HepG2 (cell line): ENCODE results near the gene RB1. TPM values are rescaled to one million over a fixed set of nuclear protein-coding genes. Genes with fewer than 3 reads are reported as not detected.
A peak's percentile ranks its signal among the peaks of the same experiment; 100 is the strongest.

Experiments
- ATAC-seq: fragments of 200-7000 bp; cut with Tn5 transposase; 3 replicates; pipeline ENCODE4 v1.9.1; 2020; ENCODE audit warnings: mild to moderate bottlenecking, moderate library complexity
- BruUV-seq: library from RNA; stranded (reverse); fragments of 400-500 nt; replicated peaks from 2 replicates; lab custom pipeline; 2021; lab: Mats Ljungman, UMichigan
- CTCF ChIA-PET: fragments of 300-600 bp; formaldehyde crosslinking; extraction: SDS; loops from one replicate; lab custom pipeline; 2021; ENCODE audit warnings: low total read pairs, inconsistent platforms, low intra/inter-chr PET ratio; lab: Yijun Ruan, JAX
- POLR2A ChIA-PET: fragments of 350-600 bp; sonication (Branson Sonifier 250); formaldehyde crosslinking; loops from one replicate; lab custom pipeline; 2020; ENCODE audit warnings: antibody characterized with exemption, inconsistent platforms; lab: Yijun Ruan, JAX
- DNase-seq: peaks from one replicate; pipeline ENCODE4 v3.0.0-alpha.2; 2015; ENCODE audit warnings: low spot score
- FAIRE-seq: peaks from 3 replicates; lab custom pipeline; 2011; peaks lifted over from hg19 to GRCh38; lab: Jason Lieb, UNC
- H2AFZ ChIP-seq: one replicate; pipeline ENCODE4 v1.6.1; 2011; ENCODE audit warnings: low read length, inconsistent platforms
- H3K27ac ChIP-seq: fragments of 300-600 bp; 3 replicates; pipeline ENCODE4 v1.8.0; 2011; ENCODE audit warnings: mixed run types, mild to moderate bottlenecking, mixed read lengths, low read length, inconsistent platforms; ENCODE audit not compliant: insufficient read depth; ENCODE audit errors: extremely low read length
- H3K27me3 ChIP-seq, 2 experiments: fragments of 200-600 bp in 1 of 2; 2 replicates in 1 of 2; 3 replicates in 1 of 2; pipeline versions ENCODE4 v1.6.0 to v1.8.0; 2011; ENCODE audit warnings: low read length in 2 of 2, mild to moderate bottlenecking in 2 of 2, moderate library complexity in 2 of 2, inconsistent platforms in 1 of 2; ENCODE audit not compliant: insufficient read depth in 2 of 2, control insufficient read depth in 1 of 2
- H3K36me3 ChIP-seq, 2 experiments: fragments of 200-600 bp in 1 of 2; replicated peaks in 1 of 2; 2 replicates in 1 of 2; 3 replicates in 1 of 2; pipeline versions ENCODE4 v1.5.1 to v1.8.0; 2011; ENCODE audit warnings: low read length in 2 of 2, inconsistent platforms in 1 of 2; ENCODE audit not compliant: insufficient read depth in 2 of 2, control insufficient read depth in 1 of 2
- H3K4me1 ChIP-seq: 2 replicates; pipeline ENCODE4 v1.5.1; 2012; ENCODE audit warnings: low read length, inconsistent platforms; ENCODE audit not compliant: insufficient read depth
- H3K4me2 ChIP-seq: 2 replicates; pipeline ENCODE4 v1.6.0; 2011; ENCODE audit warnings: low read depth, low read length, inconsistent platforms
- H3K4me3 ChIP-seq, 3 experiments: fragments of 200-600 bp in 1 of 3; sonication (generic), shearing (Covaris generic) in 1 of 3; replicated peaks in 1 of 3; 2 replicates each; pipeline ENCODE4 v1.5.1; 2011 to 2016; ENCODE audit warnings: low read length in 3 of 3, inconsistent platforms in 2 of 3, low read depth in 2 of 3, mild to moderate bottlenecking in 2 of 3, control low read depth in 1 of 3, mixed read lengths in 1 of 3; ENCODE audit not compliant: insufficient read depth in 1 of 3
- H3K79me2 ChIP-seq: one replicate; pipeline ENCODE4 v1.6.1; 2011; ENCODE audit warnings: low read length, inconsistent platforms; ENCODE audit not compliant: insufficient read depth
- H3K9ac ChIP-seq: 2 replicates; pipeline ENCODE4 v1.6.0; 2011; ENCODE audit warnings: mild to moderate bottlenecking, low read depth, low read length, inconsistent platforms; ENCODE audit not compliant: insufficient read depth
- H3K9me3 ChIP-seq: 2 replicates; pipeline ENCODE4 v1.5.1; 2012; ENCODE audit warnings: mild to moderate bottlenecking, low read length
- H4K20me1 ChIP-seq: 2 replicates; pipeline ENCODE4 v1.6.0; 2011; ENCODE audit warnings: inconsistent platforms, mild to moderate bottlenecking, low read length, moderate library complexity; ENCODE audit not compliant: insufficient read depth
- AGO1 ChIP-seq: fragments of 200-400 bp; formaldehyde crosslinking; IDR thresholded peaks from 2 replicates; pipeline ENCODE4 v1.6.1; 2017; ENCODE audit warnings: mild to moderate bottlenecking, low read depth, low read length, moderate library complexity; ENCODE audit not compliant: poor library complexity, severe bottlenecking
- AGO2 ChIP-seq: fragments of 200-400 bp; formaldehyde crosslinking; optimal IDR thresholded peaks from 2 replicates; pipeline ENCODE3; 2017; ENCODE audit warnings: mild to moderate bottlenecking, low read depth, low read length, moderate library complexity
- CREM ChIP-seq, 2 experiments: sonication (generic) in 1 of 2; formaldehyde crosslinking in 1 of 2; IDR thresholded peaks; 2 replicates each; pipeline versions ENCODE4 v1.4.0 to v1.6.1; 2016 to 2020; ENCODE audit warnings: antibody characterized with exemption in 1 of 2, mild to moderate bottlenecking in 1 of 2, missing genetic modification reagents in 1 of 2
- ELF3 ChIP-seq: IDR thresholded peaks from 2 replicates; pipeline ENCODE4 v1.6.1; 2016; ENCODE audit warnings: missing genetic modification reagents, missing compliant biosample characterization
- JARID2 ChIP-seq: sonication (generic); formaldehyde crosslinking; IDR thresholded peaks from 2 replicates; pipeline ENCODE4 v1.8.1; 2023; ENCODE audit warnings: missing genetic modification reagents, inconsistent platforms; ENCODE audit not compliant: insufficient replicate concordance
- SOX13 ChIP-seq, 3 experiments: fragments of 450-650 bp in 1 of 3; sonication (generic) in 1 of 3; formaldehyde crosslinking in 1 of 3; IDR thresholded peaks in 2 of 3; conservative IDR thresholded peaks in 1 of 3; 2 replicates each; pipeline versions ENCODE4 v1.5.0 to v1.6.1; 2016 to 2020; ENCODE audit warnings: antibody characterized with exemption in 1 of 3, mild to moderate bottlenecking in 1 of 3, missing compliant biosample characterization in 1 of 3, missing genetic modification reagents in 1 of 3, moderate library complexity in 1 of 3
- SOX5 ChIP-seq: IDR thresholded peaks from 2 replicates; pipeline ENCODE4 v1.6.1; 2016; ENCODE audit warnings: borderline replicate concordance
- ZFP62 ChIP-seq: sonication (generic); formaldehyde crosslinking; IDR thresholded peaks from 2 replicates; pipeline ENCODE4 v1.4.0; 2020; ENCODE audit warnings: missing genetic modification reagents
- WGBS: methylation state at CpG from one replicate; pipeline ENCODE4 v1.1.6; 2017; ENCODE audit warnings: low lambda C conversion rate; 5-methylcytosine and 5-hydroxymethylcytosine counted together
- in situ Hi-C: cut with HindIII; loops from 2 replicates; pipeline ENCODE4 v1.10.0; 2017; ENCODE audit warnings: low pct_unique_long_range_greater_than_20kb; ENCODE audit not compliant: extremely low pct_ligation_motif_present
- intact Hi-C: fragments of 100-400 bp; cut with micrococcal nuclease; formaldehyde crosslinking; loops from one replicate; pipeline ENCODE4 v1.10.0; 2022; ENCODE audit not compliant: unreplicated experiment
- polyA plus RNA-seq, 8 experiments: library from polyadenylated mRNA; depleted of rRNA in 3 of 8; stranded (reverse) in 7 of 8; unstranded in 1 of 8; fragments of >200 nt; fragmentation: Illumina TruSeq in 4 of 8; extraction: Trizol in 4 of 8; gene quantifications; 2 replicates each; pipeline versions ENCODE4 v1.2.1 to v1.2.3, GENCODE V29; 2011 to 2016; ENCODE audit warnings: low read depth in 4 of 8, missing spikeins in 1 of 8, mixed read lengths in 1 of 8; ENCODE audit not compliant: insufficient read depth in 1 of 8
- total RNA-seq, 5 experiments: library from RNA; depleted of rRNA; stranded (reverse); fragments of >200 nt; fragmentation: Illumina TruSeq; extraction: Trizol; gene quantifications; 2 replicates each; pipeline ENCODE4 v1.2.3, GENCODE V29; 2016; ENCODE audit warnings: low read depth in 1 of 5
- TF ChIP-seq, protein P1 (sequence below): IDR thresholded peaks from 2 replicates; pipeline ENCODE4 v1.6.1; 2016
- TF ChIP-seq, protein P2 (sequence below): sonication (generic); formaldehyde crosslinking; IDR thresholded peaks from 2 replicates; pipeline ENCODE4 v1.4.0; 2020; ENCODE audit warnings: missing genetic modification reagents, borderline replicate concordance
- TF ChIP-seq, protein P3 (sequence below): sonication (generic); formaldehyde crosslinking; IDR thresholded peaks from 2 replicates; pipeline ENCODE4 v1.4.0; 2020; ENCODE audit warnings: missing genetic modification reagents, borderline replicate concordance
- TF ChIP-seq, protein P4 (sequence below): sonication (generic); formaldehyde crosslinking; IDR thresholded peaks from 2 replicates; pipeline ENCODE4 v1.8.0; 2022; ENCODE audit warnings: missing genetic modification reagents, mild to moderate bottlenecking, moderate library complexity, borderline replicate concordance

Gene RB1
- total and polyA plus RNA-seq, 2 of the 13 experiments (the other 11 are each of a cell fraction or from before 2014, with no cell fraction given) = 15.6 to 23.7 TPM

DNA sequence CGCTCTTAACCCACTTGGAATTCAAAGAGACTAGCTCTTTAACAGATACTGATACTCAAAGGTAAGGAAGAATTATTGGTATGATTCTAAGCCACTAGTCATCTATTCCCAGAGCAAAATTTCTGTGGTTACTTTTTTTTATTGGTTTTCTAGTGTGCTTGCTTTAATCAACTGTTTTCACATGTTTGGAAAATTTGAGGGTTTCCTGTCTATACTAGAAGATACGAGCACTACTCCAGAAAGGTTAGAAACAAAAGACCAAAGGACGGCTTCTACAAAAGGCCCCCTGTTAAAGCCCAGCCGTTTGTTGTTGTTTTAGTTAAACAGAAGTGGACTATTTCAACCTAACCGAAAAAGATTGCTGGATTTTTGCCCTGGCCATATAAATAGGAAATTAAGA lies 127.9 kb downstream of the RB1 start:
- H3K4me1 ChIP-seq = peaks cover 41% of the 10 kb centered on the region
- peak overlapping the region; percentile 39; the same call in 1 of the 2 replicates for H3K9ac ChIP-seq
- intact Hi-C loops (no loop called here), in situ Hi-C loops (no loop called here)
- H3K79me2 ChIP-seq = no peaks in the 10 kb centered on the region
- POLR2A ChIA-PET = interaction anchor here (1.2 to 1.5 kb wide), 2 partner anchors 19 to 101 kb away, joined by 4 to 5 read pairs; partner anchors contain the start of gene LPAR6
- peak overlapping the region; percentile 52 for H3K4me2 ChIP-seq
- DNase-seq = peak; percentile 73
- no peak for FAIRE-seq
- peak overlapping the region in 2 of 3 experiments; percentile 13 to 40; a peak in 3 of 6 replicates for H3K4me3 ChIP-seq
- peak overlapping the region; percentile 63 for H3K27ac ChIP-seq
- CTCF ChIA-PET = no interaction called here
- H3K27me3 ChIP-seq = no peaks in the 10 kb centered on the region
- no peak overlapping the region for H2AFZ ChIP-seq
- peak; percentile 89 for ATAC-seq
- no peaks in the 10 kb centered on the region for H3K9me3 ChIP-seq
- 21% methylated on average over 5 of the region's 5 CpGs for WGBS
- no peaks in the 10 kb centered on the region for H3K36me3 ChIP-seq
- H4K20me1 ChIP-seq = no peaks in the 10 kb centered on the region
- BruUV-seq = no TSS peak
- TF ChIP-seq CREM (IDR thresholded peaks at IDR 0.05) (peak; percentile 43; the same call in 1 of the 2 replicates), CREM (CRISPR knock-in tag; IDR thresholded peaks at IDR 0.05) (no peak), ZFP62 (CRISPR knock-in tag) (no peak), SOX5 (CRISPR knock-in tag) (peak; percentile 66; the same call in 1 of the 2 replicates), ELF3 (CRISPR knock-in tag) (peak; percentile 40; the same call in 1 of the 2 replicates), SOX13 (IDR thresholded peaks at IDR 0.05) (no peak), SOX13 (CRISPR knock-in tag; conservative IDR thresholded peaks at IDR 0.05 in 1 of 2, IDR thresholded peaks at IDR 0.05 in 1 of 2) (peak in 1 of 2 experiments; percentile 56; a peak in 2 of 4 replicates), JARID2 (no peak), AGO1 (no peak), AGO2 (no peak)
- TF ChIP-seq, protein P1, sequence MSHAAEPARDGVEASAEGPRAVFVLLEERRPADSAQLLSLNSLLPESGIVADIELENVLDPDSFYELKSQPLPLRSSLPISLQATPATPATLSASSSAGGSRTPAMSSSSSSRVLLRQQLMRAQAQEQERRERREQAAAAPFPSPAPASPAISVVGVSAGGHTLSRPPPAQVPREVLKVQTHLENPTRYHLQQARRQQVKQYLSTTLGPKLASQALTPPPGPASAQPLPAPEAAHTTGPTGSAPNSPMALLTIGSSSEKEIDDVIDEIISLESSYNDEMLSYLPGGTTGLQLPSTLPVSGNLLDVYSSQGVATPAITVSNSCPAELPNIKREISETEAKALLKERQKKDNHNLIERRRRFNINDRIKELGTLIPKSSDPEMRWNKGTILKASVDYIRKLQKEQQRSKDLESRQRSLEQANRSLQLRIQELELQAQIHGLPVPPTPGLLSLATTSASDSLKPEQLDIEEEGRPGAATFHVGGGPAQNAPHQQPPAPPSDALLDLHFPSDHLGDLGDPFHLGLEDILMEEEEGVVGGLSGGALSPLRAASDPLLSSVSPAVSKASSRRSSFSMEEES = no peak
- TF ChIP-seq, protein P2, sequence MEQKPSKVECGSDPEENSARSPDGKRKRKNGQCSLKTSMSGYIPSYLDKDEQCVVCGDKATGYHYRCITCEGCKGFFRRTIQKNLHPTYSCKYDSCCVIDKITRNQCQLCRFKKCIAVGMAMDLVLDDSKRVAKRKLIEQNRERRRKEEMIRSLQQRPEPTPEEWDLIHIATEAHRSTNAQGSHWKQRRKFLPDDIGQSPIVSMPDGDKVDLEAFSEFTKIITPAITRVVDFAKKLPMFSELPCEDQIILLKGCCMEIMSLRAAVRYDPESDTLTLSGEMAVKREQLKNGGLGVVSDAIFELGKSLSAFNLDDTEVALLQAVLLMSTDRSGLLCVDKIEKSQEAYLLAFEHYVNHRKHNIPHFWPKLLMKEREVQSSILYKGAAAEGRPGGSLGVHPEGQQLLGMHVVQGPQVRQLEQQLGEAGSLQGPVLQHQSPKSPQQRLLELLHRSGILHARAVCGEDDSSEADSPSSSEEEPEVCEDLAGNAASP (CRISPR knock-in tag) = 0 out of 2 replicates have a peak, but pooled peaks have one; percentile 5
- TF ChIP-seq, protein P3, sequence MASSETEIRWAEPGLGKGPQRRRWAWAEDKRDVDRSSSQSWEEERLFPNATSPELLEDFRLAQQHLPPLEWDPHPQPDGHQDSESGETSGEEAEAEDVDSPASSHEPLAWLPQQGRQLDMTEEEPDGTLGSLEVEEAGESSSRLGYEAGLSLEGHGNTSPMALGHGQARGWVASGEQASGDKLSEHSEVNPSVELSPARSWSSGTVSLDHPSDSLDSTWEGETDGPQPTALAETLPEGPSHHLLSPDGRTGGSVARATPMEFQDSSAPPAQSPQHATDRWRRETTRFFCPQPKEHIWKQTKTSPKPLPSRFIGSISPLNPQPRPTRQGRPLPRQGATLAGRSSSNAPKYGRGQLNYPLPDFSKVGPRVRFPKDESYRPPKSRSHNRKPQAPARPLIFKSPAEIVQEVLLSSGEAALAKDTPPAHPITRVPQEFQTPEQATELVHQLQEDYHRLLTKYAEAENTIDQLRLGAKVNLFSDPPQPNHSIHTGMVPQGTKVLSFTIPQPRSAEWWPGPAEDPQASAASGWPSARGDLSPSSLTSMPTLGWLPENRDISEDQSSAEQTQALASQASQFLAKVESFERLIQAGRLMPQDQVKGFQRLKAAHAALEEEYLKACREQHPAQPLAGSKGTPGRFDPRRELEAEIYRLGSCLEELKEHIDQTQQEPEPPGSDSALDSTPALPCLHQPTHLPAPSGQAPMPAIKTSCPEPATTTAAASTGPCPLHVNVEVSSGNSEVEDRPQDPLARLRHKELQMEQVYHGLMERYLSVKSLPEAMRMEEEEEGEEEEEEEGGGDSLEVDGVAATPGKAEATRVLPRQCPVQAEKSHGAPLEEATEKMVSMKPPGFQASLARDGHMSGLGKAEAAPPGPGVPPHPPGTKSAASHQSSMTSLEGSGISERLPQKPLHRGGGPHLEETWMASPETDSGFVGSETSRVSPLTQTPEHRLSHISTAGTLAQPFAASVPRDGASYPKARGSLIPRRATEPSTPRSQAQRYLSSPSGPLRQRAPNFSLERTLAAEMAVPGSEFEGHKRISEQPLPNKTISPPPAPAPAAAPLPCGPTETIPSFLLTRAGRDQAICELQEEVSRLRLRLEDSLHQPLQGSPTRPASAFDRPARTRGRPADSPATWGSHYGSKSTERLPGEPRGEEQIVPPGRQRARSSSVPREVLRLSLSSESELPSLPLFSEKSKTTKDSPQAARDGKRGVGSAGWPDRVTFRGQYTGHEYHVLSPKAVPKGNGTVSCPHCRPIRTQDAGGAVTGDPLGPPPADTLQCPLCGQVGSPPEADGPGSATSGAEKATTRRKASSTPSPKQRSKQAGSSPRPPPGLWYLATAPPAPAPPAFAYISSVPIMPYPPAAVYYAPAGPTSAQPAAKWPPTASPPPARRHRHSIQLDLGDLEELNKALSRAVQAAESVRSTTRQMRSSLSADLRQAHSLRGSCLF = no peak
- TF ChIP-seq, protein P4, sequence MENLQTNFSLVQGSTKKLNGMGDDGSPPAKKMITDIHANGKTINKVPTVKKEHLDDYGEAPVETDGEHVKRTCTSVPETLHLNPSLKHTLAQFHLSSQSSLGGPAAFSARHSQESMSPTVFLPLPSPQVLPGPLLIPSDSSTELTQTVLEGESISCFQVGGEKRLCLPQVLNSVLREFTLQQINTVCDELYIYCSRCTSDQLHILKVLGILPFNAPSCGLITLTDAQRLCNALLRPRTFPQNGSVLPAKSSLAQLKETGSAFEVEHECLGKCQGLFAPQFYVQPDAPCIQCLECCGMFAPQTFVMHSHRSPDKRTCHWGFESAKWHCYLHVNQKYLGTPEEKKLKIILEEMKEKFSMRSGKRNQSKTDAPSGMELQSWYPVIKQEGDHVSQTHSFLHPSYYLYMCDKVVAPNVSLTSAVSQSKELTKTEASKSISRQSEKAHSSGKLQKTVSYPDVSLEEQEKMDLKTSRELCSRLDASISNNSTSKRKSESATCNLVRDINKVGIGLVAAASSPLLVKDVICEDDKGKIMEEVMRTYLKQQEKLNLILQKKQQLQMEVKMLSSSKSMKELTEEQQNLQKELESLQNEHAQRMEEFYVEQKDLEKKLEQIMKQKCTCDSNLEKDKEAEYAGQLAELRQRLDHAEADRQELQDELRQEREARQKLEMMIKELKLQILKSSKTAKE (CRISPR knock-in tag) = no peak
